DND-41 (cell line): Measurements from ENCODE around the gene RUNX1.

Experiments
- ATAC-seq: fragments of 200-7000 bp; cut with Tn5 transposase; 3 replicates; pipeline ENCODE4 v1.9.1; 2021; ENCODE audit warnings: low read depth; ENCODE audit not compliant: insufficient read depth
- DNase-seq: peaks from one replicate; pipeline ENCODE4 v3.0.0-alpha.2; 2020
- H2AFZ ChIP-seq: 2 replicates; pipeline ENCODE4 v1.6.0; 2012; ENCODE audit warnings: low read depth, low read length
- H3K27ac ChIP-seq: 2 replicates; pipeline ENCODE4 v1.5.1; 2012; ENCODE audit warnings: low read length, inconsistent platforms
- H3K27me3 ChIP-seq: fragments of 200-600 bp; sonication (generic); 2 replicates; pipeline ENCODE4 v1.6.0; 2012; ENCODE audit warnings: low read length, mild to moderate bottlenecking, inconsistent platforms; ENCODE audit not compliant: insufficient read depth, poor library complexity
- H3K36me3 ChIP-seq: 2 replicates; pipeline ENCODE4 v1.5.1; 2012; ENCODE audit warnings: low read length, inconsistent platforms; ENCODE audit not compliant: insufficient read depth
- H3K4me1 ChIP-seq: 2 replicates; pipeline ENCODE4 v1.5.1; 2012; ENCODE audit warnings: mild to moderate bottlenecking, low read length; ENCODE audit not compliant: insufficient read depth
- H3K4me2 ChIP-seq: 2 replicates; pipeline ENCODE4 v1.6.0; 2012; ENCODE audit warnings: mild to moderate bottlenecking, moderate library complexity, low read length, inconsistent platforms; ENCODE audit not compliant: insufficient read depth
- H3K4me3 ChIP-seq, 2 experiments: fragments of 200-600 bp in 1 of 2; shearing (Covaris generic) in 1 of 2; 2 replicates each; pipeline ENCODE4 v1.5.1; 2012 to 2016; ENCODE audit warnings: inconsistent platforms in 2 of 2, low read length in 2 of 2, mild to moderate bottlenecking in 2 of 2, low read depth in 1 of 2, moderate library complexity in 1 of 2
- H3K79me2 ChIP-seq: 2 replicates; pipeline ENCODE4 v1.6.0; 2012; ENCODE audit warnings: low read length, inconsistent platforms; ENCODE audit not compliant: insufficient read depth
- H3K9ac ChIP-seq: 2 replicates; pipeline ENCODE4 v1.6.0; 2012; ENCODE audit warnings: low read depth, mild to moderate bottlenecking, inconsistent platforms, low read length, moderate library complexity
- H3K9me3 ChIP-seq: 2 replicates; pipeline ENCODE4 v1.5.1; 2012; ENCODE audit warnings: low read length, moderate library complexity, mild to moderate bottlenecking, inconsistent platforms; ENCODE audit not compliant: insufficient read depth, severe bottlenecking
- H4K20me1 ChIP-seq: 2 replicates; pipeline ENCODE4 v1.6.0; 2012; ENCODE audit warnings: low read length; ENCODE audit not compliant: insufficient read depth
- EZH2 ChIP-seq: IDR thresholded peaks from 3 replicates; pipeline ENCODE4 v1.6.1; 2012; ENCODE audit warnings: borderline replicate concordance, low read depth, mild to moderate bottlenecking, moderate library complexity, low read length, inconsistent platforms; ENCODE audit not compliant: severe bottlenecking
- TF ChIP-seq, protein P1 (sequence below): IDR thresholded peaks from 2 replicates; pipeline ENCODE4 v1.5.1; 2012; ENCODE audit warnings: borderline replicate concordance, low read length, moderate library complexity, mild to moderate bottlenecking; ENCODE audit not compliant: poor library complexity, severe bottlenecking; ENCODE audit errors: extremely low read depth

RUNX1 gene

DNA sequence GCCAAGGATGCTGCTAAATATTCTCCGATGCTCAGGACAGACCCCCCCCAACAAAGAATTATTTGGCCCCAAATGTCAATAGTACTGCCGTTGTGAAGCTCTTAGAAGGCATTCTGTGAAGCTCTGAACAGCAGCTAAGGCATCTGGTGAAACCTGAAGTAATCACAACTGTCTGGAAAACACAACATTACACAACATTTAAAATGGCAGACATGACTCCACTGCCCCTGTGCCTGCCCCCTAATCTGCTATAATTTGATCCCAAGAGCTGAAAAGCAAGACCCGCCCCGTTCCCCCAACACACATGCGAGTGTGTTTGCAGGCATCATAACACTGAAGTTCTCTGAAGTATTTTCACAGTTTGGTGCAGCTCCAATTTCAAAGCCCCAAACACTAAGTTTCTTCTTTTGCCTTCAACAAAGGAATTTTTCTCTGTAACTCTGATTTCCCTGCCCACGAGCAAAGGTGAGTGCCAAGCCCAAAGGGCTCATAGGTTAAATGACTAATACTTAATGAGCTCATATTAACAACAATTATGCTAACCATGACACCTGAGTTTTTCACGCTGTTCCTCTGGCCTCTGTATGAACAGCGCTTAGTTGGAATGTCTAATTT is 251.1 kb downstream of the RUNX1 start:
- Histone ChIP-seq H3K27me3 (no peaks in the 10 kb centered on the region), H3K9me3 (no peaks in the 10 kb centered on the region), H3K36me3 (peaks cover 98% of the 10 kb centered on the region), H4K20me1 (peaks cover 39% of the 10 kb centered on the region; the same call in 1 of the 2 replicates), H3K4me2 (no peak overlapping the region), H3K9ac (no peak overlapping the region), H3K79me2 (peaks cover 14% of the 10 kb centered on the region), H2AFZ (no peak overlapping the region), H3K4me1 (no peaks in the 10 kb centered on the region), H3K4me3 (no peak overlapping the region), H3K27ac (no peak overlapping the region)
- TF ChIP-seq EZH2: no peak
- TF ChIP-seq, protein P1, sequence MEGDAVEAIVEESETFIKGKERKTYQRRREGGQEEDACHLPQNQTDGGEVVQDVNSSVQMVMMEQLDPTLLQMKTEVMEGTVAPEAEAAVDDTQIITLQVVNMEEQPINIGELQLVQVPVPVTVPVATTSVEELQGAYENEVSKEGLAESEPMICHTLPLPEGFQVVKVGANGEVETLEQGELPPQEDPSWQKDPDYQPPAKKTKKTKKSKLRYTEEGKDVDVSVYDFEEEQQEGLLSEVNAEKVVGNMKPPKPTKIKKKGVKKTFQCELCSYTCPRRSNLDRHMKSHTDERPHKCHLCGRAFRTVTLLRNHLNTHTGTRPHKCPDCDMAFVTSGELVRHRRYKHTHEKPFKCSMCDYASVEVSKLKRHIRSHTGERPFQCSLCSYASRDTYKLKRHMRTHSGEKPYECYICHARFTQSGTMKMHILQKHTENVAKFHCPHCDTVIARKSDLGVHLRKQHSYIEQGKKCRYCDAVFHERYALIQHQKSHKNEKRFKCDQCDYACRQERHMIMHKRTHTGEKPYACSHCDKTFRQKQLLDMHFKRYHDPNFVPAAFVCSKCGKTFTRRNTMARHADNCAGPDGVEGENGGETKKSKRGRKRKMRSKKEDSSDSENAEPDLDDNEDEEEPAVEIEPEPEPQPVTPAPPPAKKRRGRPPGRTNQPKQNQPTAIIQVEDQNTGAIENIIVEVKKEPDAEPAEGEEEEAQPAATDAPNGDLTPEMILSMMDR: no peak
- DNase-seq (no peak), ATAC-seq (no peak)

DNA sequence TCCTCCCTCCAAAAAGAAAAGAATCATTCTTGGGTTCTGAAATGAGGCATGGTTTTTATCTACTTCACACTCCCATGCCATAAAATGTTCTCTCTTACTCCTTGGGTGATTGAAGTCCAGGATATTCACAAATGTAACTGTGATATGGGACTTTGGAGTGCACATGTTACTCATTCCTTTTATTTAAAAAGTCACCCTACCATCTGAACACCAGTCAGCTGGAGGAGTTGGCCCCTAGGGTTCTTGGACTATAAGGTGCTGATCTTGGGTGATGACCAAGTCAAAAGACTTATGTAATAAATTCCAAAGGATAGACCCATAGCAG is 251.9 kb downstream of the RUNX1 start:
- ATAC-seq (no peak), DNase-seq (no peak)
- Histone ChIP-seq H3K9ac (no peak overlapping the region), H3K4me1 (no peaks in the 10 kb centered on the region), H2AFZ (no peak overlapping the region), H3K27ac (no peak overlapping the region), H3K4me2 (no peak overlapping the region), H4K20me1 (peaks cover 39% of the 10 kb centered on the region), H3K27me3 (no peaks in the 10 kb centered on the region), H3K9me3 (no peaks in the 10 kb centered on the region), H3K79me2 (peaks cover 6% of the 10 kb centered on the region), H3K36me3 (peaks cover 98% of the 10 kb centered on the region), H3K4me3 (no peak overlapping the region)
- TF ChIP-seq, protein P1: no peak

DNA sequence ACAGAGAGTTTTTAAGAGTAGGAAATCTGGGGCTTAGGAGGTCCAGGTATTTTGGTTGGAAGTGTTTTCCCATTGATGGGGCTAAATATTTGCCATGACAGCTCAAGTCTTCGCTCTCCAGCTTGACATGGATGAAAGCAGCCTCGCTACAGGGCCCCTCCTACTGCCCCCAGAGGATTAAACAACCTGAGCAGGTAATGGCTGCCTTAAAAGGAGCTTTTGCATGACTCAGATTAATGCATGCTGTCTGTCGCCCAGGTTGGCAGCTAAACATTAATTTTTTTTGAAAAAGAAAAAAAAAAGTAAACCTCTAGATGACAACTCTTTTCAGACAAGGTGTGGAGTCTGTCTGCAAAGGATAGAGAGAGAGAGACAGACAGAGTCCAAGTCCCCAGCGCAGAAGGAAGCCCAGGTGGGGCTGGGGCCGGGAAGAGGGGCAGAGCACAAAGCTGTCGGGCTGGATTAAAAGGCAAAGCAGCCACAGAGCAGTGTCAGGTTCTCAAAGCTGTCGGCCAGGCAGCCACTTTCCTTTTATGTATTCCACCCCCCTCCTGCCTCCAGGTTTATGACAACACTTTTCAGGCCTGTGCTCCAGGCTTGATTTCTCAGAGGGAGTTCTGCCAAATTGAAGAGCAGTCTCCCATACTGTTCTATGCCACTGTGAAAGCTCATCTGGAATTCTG is 252.4 kb downstream of the RUNX1 start:
- ATAC-seq (no peak), DNase-seq (no peak)
- Histone ChIP-seq H3K36me3 (peaks cover 97% of the 10 kb centered on the region), H2AFZ (no peak overlapping the region), H3K27ac (no peak overlapping the region), H3K9me3 (no peaks in the 10 kb centered on the region), H3K79me2 (peaks cover 1% of the 10 kb centered on the region; the same call in 1 of the 2 replicates), H3K9ac (no peak overlapping the region), H3K27me3 (no peaks in the 10 kb centered on the region), H3K4me3 (no peak overlapping the region), H3K4me1 (no peaks in the 10 kb centered on the region), H3K4me2 (no peak overlapping the region), H4K20me1 (peaks cover 36% of the 10 kb centered on the region)
- no peak for TF ChIP-seq EZH2
- TF ChIP-seq, protein P1: no peak
